GM23338 (cell line): ENCODE data around the gene TCL1A. TPM values are rescaled to one million over a fixed set of nuclear protein-coding genes. Genes with fewer than 3 reads are reported as not detected.
A peak's percentile ranks its signal among the peaks of the same experiment; 100 is the strongest.

Source experiments
- ATAC-seq: fragments of 200-7000 bp; cut with Tn5 transposase; 3 replicates; pipeline ENCODE4 v1.9.1; 2020
- DNase-seq: peaks from one replicate; pipeline ENCODE4 v3.0.0-alpha.2; 2015; ENCODE audit warnings: low spot score
- H2AFZ ChIP-seq: fragments of 200-600 bp; sonication (generic); 2 replicates; pipeline ENCODE4 v1.8.0; 2016; ENCODE audit warnings: antibody characterized with exemption, mild to moderate bottlenecking, moderate library complexity
- H3F3A ChIP-seq: fragments of 200-600 bp; sonication (generic); replicated peaks from 2 replicates; pipeline ENCODE4 v1.8.0; 2017; ENCODE audit warnings: antibody characterized with exemption, mixed run types, low read depth
- H3K27ac ChIP-seq: fragments of 200-600 bp; sonication (generic); 2 replicates; pipeline ENCODE4 v1.6.1; 2016; ENCODE audit warnings: low read depth
- H3K27me3 ChIP-seq: fragments of 200-600 bp; sonication (generic); 2 replicates; pipeline ENCODE4 v1.8.0; 2016; ENCODE audit warnings: mild to moderate bottlenecking, mixed run types, moderate library complexity; ENCODE audit not compliant: insufficient read depth
- H3K36me3 ChIP-seq: fragments of 200-600 bp; sonication (generic); 2 replicates; pipeline ENCODE4 v1.8.0; 2016; ENCODE audit warnings: mild to moderate bottlenecking; ENCODE audit not compliant: insufficient read depth
- H3K4me1 ChIP-seq: fragments of 200-600 bp; sonication (generic); 2 replicates; pipeline ENCODE4 v1.8.0; 2016; ENCODE audit warnings: mild to moderate bottlenecking, moderate library complexity; ENCODE audit not compliant: insufficient read depth
- H3K4me2 ChIP-seq: fragments of 200-600 bp; sonication (generic); 2 replicates; pipeline ENCODE4 v1.7.1; 2017; ENCODE audit warnings: mixed run types
- H3K4me3 ChIP-seq: fragments of 200-600 bp; sonication (generic); 2 replicates; pipeline ENCODE4 v1.6.1; 2016; ENCODE audit warnings: mixed run types
- H3K79me2 ChIP-seq: fragments of 200-600 bp; sonication (generic); replicated peaks from 2 replicates; pipeline ENCODE4 v1.8.0; 2017; ENCODE audit warnings: mild to moderate bottlenecking; ENCODE audit not compliant: insufficient read depth
- H3K9me2 ChIP-seq: fragments of 200-600 bp; sonication (generic); 2 replicates; pipeline ENCODE4 v1.8.0; 2017; ENCODE audit not compliant: insufficient read depth
- H4K20me1 ChIP-seq: fragments of 200-600 bp; sonication (generic); replicated peaks from 2 replicates; pipeline ENCODE4 v1.8.0; 2017; ENCODE audit warnings: mild to moderate bottlenecking; ENCODE audit not compliant: insufficient read depth
- H3K27ac Mint-ChIP-seq: 2 replicates; pipeline ENCODE4 v1.8.0; 2020; ENCODE audit warnings: inconsistent platforms, mild to moderate bottlenecking, moderate library complexity, mixed read lengths
- H3K27me3 Mint-ChIP-seq: 3 replicates; pipeline ENCODE4 v1.8.0; 2022; ENCODE audit warnings: low read depth, mild to moderate bottlenecking, moderate library complexity, mixed read lengths, inconsistent platforms; ENCODE audit not compliant: insufficient read depth, poor library complexity
- H3K36me3 Mint-ChIP-seq: 3 replicates; pipeline ENCODE4 v1.8.0; 2021; ENCODE audit warnings: low read depth, mild to moderate bottlenecking, inconsistent platforms, moderate library complexity, mixed read lengths
- H3K4me1 Mint-ChIP-seq: 3 replicates; pipeline ENCODE4 v1.8.0; 2020; ENCODE audit warnings: mild to moderate bottlenecking, inconsistent platforms, mixed read lengths
- H3K4me3 Mint-ChIP-seq: 3 replicates; pipeline ENCODE4 v1.8.0; 2021; ENCODE audit warnings: moderate library complexity, mild to moderate bottlenecking, inconsistent platforms, mixed read lengths
- H3K9me3 Mint-ChIP-seq: 3 replicates; pipeline ENCODE4 v1.8.0; 2020; ENCODE audit warnings: moderate library complexity, mild to moderate bottlenecking, inconsistent platforms, mixed read lengths
- CREB1 ChIP-seq: fragments of 250-450 bp; sonication (Bioruptor Pico); IDR thresholded peaks from 2 replicates; pipeline ENCODE4 v1.5.0; 2020; ENCODE audit warnings: low read depth, mild to moderate bottlenecking, moderate library complexity
- CTCF ChIP-seq, 2 experiments: fragments of 200-600 bp in 1 of 2; sonication (generic) in 1 of 2; conservative IDR thresholded peaks; 2 replicates each; pipeline versions ENCODE4 v1.5.1 to v1.6.1; 2016 to 2017; ENCODE audit warnings: antibody characterized with exemption in 2 of 2, low read depth in 2 of 2, mild to moderate bottlenecking in 2 of 2, moderate library complexity in 1 of 2
- EZH2 ChIP-seq: fragments of 200-600 bp; sonication (generic); IDR thresholded peaks from one replicate; pipeline ENCODE4 v1.8.0; 2017; ENCODE audit warnings: antibody characterized with exemption, mild to moderate bottlenecking, low read depth; ENCODE audit not compliant: unreplicated experiment
- EZH2phosphoT487 ChIP-seq: fragments of 200-600 bp; sonication (generic); IDR thresholded peaks from one replicate; pipeline ENCODE4 v1.8.1; 2018; ENCODE audit warnings: antibody characterized with exemption; ENCODE audit not compliant: unreplicated experiment
- JUNB ChIP-seq: IDR thresholded peaks from one replicate; pipeline ENCODE4 v1.6.1; 2016; ENCODE audit warnings: antibody characterized with exemption; ENCODE audit not compliant: unreplicated experiment
- NANOG ChIP-seq: IDR thresholded peaks from 2 replicates; pipeline ENCODE4 v1.6.1; 2016; ENCODE audit warnings: antibody characterized with exemption, borderline replicate concordance
- POLR2AphosphoS5 ChIP-seq: IDR thresholded peaks from 2 replicates; pipeline ENCODE4 v1.6.1; 2016; ENCODE audit warnings: antibody characterized with exemption, low read depth
- STAT1 ChIP-seq: IDR thresholded peaks from one replicate; pipeline ENCODE4 v1.6.1; 2016; ENCODE audit warnings: antibody characterized with exemption; ENCODE audit not compliant: unreplicated experiment
- ZNF114 ChIP-seq: fragments of 250-450 bp; sonication (Bioruptor Pico); IDR thresholded peaks from 2 replicates; pipeline ENCODE4 v1.5.0; 2020; ENCODE audit warnings: mild to moderate bottlenecking, moderate library complexity
- ZNF331 ChIP-seq: fragments of 250-450 bp; sonication (Bioruptor Pico); IDR thresholded peaks from 2 replicates; pipeline ENCODE4 v1.5.0; 2020; ENCODE audit warnings: low read depth, mild to moderate bottlenecking, moderate library complexity
- polyA plus RNA-seq: library from polyadenylated mRNA; unstranded; fragments of >200 nt; fragmentation: Nextera tagmentation; extraction: Ambion mirVana; gene quantifications from 2 replicates; pipeline ENCODE4 v1.2.1, GENCODE V29; 2016
- total RNA-seq: library from RNA; depleted of rRNA; stranded (reverse); fragments of >200 nt; shearing (Covaris generic); gene quantifications from 2 replicates; pipeline ENCODE4 v1.2.3, GENCODE V29; 2014
- TF ChIP-seq, protein P1 (sequence below): IDR thresholded peaks from 2 replicates; pipeline ENCODE4 v1.6.1; 2016; ENCODE audit warnings: antibody characterized with exemption
- TF ChIP-seq, protein P2 (sequence below): fragments of 250-450 bp; sonication (Bioruptor Pico); IDR thresholded peaks from 2 replicates; pipeline ENCODE4 v1.5.0; 2020; ENCODE audit warnings: mild to moderate bottlenecking, moderate library complexity
- TF ChIP-seq, protein P3 (sequence below): IDR thresholded peaks from one replicate; pipeline ENCODE4 v1.6.1; 2018; ENCODE audit warnings: antibody characterized with exemption; ENCODE audit not compliant: unreplicated experiment

Gene TCL1A
- total and polyA plus RNA-seq, 2 experiments from 2014 or later = 3.6 to 5.3 TPM

GRCh38 chr14:95663226-95663797 is 50.6 kb downstream of the TCL1A start:
- no peak for ATAC-seq
- H3K9me2 ChIP-seq = 0 out of 2 replicates have a peak, but pooled peaks cover 7% of the 10 kb centered on the region
- H3K4me1 Mint-ChIP-seq = peaks cover 30% of the 10 kb centered on the region
- no peaks in the 10 kb centered on the region for H3K27me3 Mint-ChIP-seq
- no peak overlapping the region for H3K4me2 ChIP-seq
- peak overlapping the region; percentile 91 for H2AFZ ChIP-seq
- H3F3A ChIP-seq = no peaks in the 10 kb centered on the region
- no peaks in the 10 kb centered on the region for H3K9me3 Mint-ChIP-seq
- peak overlapping the region; percentile 74 for H3K27ac Mint-ChIP-seq
- no peak overlapping the region for H3K4me3 Mint-ChIP-seq
- no peak for DNase-seq
- 0 out of 2 replicates have a peak, but pooled peaks cover 3% of the 10 kb centered on the region for H3K27me3 ChIP-seq
- TF ChIP-seq CREB1 (CRISPR knock-in tag) (no peak), STAT1 (no peak), JUNB (no peak), NANOG (no peak), POLR2AphosphoS5 (no peak), EZH2phosphoT487 (no peak), ZNF114 (CRISPR knock-in tag) (no peak), EZH2 (no peak), CTCF (conservative IDR thresholded peaks at IDR 0.05; ENCODE audit: low read depth in 2 of 2) (no peak), ZNF331 (CRISPR knock-in tag) (no peak)
- TF ChIP-seq, protein P1, sequence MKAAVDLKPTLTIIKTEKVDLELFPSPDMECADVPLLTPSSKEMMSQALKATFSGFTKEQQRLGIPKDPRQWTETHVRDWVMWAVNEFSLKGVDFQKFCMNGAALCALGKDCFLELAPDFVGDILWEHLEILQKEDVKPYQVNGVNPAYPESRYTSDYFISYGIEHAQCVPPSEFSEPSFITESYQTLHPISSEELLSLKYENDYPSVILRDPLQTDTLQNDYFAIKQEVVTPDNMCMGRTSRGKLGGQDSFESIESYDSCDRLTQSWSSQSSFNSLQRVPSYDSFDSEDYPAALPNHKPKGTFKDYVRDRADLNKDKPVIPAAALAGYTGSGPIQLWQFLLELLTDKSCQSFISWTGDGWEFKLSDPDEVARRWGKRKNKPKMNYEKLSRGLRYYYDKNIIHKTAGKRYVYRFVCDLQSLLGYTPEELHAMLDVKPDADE = no peak
- TF ChIP-seq, protein P2, sequence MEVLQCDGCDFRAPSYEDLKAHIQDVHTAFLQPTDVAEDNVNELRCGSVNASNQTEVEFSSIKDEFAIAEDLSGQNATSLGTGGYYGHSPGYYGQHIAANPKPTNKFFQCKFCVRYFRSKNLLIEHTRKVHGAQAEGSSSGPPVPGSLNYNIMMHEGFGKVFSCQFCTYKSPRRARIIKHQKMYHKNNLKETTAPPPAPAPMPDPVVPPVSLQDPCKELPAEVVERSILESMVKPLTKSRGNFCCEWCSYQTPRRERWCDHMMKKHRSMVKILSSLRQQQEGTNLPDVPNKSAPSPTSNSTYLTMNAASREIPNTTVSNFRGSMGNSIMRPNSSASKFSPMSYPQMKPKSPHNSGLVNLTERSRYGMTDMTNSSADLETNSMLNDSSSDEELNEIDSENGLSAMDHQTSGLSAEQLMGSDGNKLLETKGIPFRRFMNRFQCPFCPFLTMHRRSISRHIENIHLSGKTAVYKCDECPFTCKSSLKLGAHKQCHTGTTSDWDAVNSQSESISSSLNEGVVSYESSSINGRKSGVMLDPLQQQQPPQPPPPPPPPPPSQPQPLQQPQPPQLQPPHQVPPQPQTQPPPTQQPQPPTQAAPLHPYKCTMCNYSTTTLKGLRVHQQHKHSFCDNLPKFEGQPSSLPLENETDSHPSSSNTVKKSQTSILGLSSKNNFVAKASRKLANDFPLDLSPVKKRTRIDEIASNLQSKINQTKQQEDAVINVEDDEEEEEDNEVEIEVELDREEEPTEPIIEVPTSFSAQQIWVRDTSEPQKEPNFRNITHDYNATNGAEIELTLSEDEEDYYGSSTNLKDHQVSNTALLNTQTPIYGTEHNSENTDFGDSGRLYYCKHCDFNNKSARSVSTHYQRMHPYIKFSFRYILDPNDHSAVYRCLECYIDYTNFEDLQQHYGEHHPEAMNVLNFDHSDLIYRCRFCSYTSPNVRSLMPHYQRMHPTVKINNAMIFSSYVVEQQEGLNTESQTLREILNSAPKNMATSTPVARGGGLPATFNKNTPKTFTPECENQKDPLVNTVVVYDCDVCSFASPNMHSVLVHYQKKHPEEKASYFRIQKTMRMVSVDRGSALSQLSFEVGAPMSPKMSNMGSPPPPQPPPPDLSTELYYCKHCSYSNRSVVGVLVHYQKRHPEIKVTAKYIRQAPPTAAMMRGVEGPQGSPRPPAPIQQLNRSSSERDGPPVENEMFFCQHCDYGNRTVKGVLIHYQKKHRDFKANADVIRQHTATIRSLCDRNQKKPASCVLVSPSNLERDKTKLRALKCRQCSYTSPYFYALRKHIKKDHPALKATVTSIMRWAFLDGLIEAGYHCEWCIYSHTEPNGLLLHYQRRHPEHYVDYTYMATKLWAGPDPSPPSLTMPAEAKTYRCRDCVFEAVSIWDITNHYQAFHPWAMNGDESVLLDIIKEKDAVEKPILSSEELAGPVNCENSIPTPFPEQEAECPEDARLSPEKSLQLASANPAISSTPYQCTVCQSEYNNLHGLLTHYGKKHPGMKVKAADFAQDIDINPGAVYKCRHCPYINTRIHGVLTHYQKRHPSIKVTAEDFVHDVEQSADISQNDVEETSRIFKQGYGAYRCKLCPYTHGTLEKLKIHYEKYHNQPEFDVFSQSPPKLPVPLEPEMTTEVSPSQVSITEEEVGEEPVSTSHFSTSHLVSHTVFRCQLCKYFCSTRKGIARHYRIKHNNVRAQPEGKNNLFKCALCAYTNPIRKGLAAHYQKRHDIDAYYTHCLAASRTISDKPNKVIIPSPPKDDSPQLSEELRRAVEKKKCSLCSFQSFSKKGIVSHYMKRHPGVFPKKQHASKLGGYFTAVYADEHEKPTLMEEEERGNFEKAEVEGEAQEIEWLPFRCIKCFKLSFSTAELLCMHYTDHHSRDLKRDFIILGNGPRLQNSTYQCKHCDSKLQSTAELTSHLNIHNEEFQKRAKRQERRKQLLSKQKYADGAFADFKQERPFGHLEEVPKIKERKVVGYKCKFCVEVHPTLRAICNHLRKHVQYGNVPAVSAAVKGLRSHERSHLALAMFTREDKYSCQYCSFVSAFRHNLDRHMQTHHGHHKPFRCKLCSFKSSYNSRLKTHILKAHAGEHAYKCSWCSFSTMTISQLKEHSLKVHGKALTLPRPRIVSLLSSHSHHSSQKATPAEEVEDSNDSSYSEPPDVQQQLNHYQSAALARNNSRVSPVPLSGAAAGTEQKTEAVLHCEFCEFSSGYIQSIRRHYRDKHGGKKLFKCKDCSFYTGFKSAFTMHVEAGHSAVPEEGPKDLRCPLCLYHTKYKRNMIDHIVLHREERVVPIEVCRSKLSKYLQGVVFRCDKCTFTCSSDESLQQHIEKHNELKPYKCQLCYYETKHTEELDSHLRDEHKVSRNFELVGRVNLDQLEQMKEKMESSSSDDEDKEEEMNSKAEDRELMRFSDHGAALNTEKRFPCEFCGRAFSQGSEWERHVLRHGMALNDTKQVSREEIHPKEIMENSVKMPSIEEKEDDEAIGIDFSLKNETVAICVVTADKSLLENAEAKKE (CRISPR knock-in tag) = no peak
- TF ChIP-seq, protein P3, sequence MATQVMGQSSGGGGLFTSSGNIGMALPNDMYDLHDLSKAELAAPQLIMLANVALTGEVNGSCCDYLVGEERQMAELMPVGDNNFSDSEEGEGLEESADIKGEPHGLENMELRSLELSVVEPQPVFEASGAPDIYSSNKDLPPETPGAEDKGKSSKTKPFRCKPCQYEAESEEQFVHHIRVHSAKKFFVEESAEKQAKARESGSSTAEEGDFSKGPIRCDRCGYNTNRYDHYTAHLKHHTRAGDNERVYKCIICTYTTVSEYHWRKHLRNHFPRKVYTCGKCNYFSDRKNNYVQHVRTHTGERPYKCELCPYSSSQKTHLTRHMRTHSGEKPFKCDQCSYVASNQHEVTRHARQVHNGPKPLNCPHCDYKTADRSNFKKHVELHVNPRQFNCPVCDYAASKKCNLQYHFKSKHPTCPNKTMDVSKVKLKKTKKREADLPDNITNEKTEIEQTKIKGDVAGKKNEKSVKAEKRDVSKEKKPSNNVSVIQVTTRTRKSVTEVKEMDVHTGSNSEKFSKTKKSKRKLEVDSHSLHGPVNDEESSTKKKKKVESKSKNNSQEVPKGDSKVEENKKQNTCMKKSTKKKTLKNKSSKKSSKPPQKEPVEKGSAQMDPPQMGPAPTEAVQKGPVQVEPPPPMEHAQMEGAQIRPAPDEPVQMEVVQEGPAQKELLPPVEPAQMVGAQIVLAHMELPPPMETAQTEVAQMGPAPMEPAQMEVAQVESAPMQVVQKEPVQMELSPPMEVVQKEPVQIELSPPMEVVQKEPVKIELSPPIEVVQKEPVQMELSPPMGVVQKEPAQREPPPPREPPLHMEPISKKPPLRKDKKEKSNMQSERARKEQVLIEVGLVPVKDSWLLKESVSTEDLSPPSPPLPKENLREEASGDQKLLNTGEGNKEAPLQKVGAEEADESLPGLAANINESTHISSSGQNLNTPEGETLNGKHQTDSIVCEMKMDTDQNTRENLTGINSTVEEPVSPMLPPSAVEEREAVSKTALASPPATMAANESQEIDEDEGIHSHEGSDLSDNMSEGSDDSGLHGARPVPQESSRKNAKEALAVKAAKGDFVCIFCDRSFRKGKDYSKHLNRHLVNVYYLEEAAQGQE = no peak
- H3K4me3 ChIP-seq = no peak overlapping the region
- no peaks in the 10 kb centered on the region for H4K20me1 ChIP-seq
- H3K79me2 ChIP-seq = no peaks in the 10 kb centered on the region
- H3K4me1 ChIP-seq = peaks cover 19% of the 10 kb centered on the region
- no peak overlapping the region for H3K27ac ChIP-seq
- no peaks in the 10 kb centered on the region for H3K36me3 ChIP-seq
- no peaks in the 10 kb centered on the region for H3K36me3 Mint-ChIP-seq
